ENCODE results near the gene PTH1R.

PTH1R gene

DNA sequence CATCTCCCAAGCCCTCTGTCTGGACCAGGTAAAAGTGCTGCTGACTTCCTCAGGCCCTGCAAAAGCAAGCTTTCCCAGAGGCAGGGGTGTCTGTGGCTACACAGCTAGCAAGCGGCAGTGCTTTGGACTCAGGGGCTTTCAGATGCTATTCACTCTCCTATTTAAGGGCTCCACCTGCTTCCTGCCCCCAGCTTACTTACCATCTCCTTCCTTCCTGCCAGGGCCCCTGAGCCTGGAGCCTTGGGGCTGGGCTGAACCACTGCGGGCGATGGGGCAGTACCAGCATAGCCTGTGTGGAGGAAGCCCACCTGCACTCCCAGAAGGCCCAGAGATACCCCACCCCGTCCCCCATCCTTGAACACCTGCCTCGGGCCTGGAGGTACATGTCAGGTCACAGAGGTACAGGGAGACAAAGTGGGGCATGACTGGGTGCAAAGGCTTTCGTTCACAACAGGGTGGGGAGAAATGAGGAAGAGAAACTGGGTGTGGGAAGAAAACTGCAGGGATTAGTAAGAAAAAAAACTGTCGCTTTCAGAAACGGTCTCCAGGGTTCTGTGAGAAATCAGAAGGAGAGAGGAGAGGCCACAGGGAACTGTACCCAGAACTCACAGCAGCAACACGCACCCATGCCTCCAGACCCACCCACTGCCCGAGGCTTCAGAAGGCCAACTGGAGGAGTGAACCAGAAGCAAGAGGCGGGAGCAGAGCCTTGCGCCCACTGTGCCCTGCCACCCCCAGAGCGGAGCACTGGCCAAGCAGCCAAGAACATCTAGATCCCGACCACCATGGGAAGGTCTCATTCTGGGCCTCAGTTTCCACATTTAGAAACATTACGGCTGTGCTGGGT is 49.6 kb downstream of the PTH1R start:
- Mint-ChIP-seq H3K9me3 (peaks cover 7% of the 10 kb centered on the region), H3K27ac (peak overlapping the region; percentile 86), H3K27me3 (no peaks in the 10 kb centered on the region), H3K36me3 (peaks cover 53% of the 10 kb centered on the region), H3K4me1 (peaks cover 82% of the 10 kb centered on the region), H3K4me3 (peak overlapping the region; percentile 73)
- ATAC-seq, result peak; percentile 87

DNA sequence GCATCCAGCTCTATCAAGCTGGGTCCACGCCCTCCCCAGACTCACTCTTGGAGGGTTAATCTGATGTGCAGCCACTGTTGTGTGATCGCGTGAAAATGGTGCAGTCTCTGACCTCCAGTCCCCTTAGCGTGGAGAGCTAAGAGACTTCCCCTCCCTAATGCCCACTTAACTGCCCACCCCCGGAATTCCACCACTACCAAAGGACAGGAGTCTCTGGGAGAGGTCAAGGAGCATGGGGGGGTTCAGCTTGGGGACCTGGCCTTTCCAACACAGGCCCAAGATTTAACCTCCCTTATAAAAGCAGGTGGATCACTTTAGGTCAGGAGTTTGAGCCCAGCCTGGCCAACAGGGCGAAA is 50.2 kb downstream of the PTH1R start:
- peaks cover 7% of the 10 kb centered on the region for H3K9me3 Mint-ChIP-seq
- peaks cover 50% of the 10 kb centered on the region for H3K36me3 Mint-ChIP-seq
- H3K4me3 Mint-ChIP-seq, result peak overlapping the region; percentile 73
- H3K4me1 Mint-ChIP-seq, result peaks cover 88% of the 10 kb centered on the region
- H3K27me3 Mint-ChIP-seq, result no peaks in the 10 kb centered on the region
- peak; percentile 11 for ATAC-seq
- peak overlapping the region; percentile 86 for H3K27ac Mint-ChIP-seq

DNA sequence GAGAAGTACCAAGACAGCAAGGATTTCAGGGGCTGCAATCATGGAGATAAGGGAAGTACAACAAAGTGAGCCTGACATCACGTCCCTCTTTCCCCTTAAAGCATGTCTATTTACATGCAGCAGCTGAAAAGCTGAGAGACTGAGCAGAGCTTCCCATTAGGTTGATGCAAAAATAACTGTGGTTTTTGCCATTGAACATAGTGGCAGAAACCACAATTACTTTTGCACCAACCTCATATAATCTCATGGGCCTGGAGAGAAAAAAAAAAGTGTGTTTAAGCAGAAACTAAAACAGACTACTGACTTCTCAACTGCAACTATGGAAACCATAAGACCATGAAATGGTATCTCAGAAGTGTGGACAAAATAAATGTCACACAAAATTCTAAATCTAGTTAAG is 50.8 kb downstream of the PTH1R start:
- Mint-ChIP-seq H3K27ac (peak overlapping the region; percentile 86), H3K4me3 (peak overlapping the region; percentile 46), H3K36me3 (peaks cover 44% of the 10 kb centered on the region), H3K9me3 (peaks cover 7% of the 10 kb centered on the region), H3K4me1 (peaks cover 90% of the 10 kb centered on the region), H3K27me3 (no peaks in the 10 kb centered on the region)
- ATAC-seq, result peak; percentile 3

DNA sequence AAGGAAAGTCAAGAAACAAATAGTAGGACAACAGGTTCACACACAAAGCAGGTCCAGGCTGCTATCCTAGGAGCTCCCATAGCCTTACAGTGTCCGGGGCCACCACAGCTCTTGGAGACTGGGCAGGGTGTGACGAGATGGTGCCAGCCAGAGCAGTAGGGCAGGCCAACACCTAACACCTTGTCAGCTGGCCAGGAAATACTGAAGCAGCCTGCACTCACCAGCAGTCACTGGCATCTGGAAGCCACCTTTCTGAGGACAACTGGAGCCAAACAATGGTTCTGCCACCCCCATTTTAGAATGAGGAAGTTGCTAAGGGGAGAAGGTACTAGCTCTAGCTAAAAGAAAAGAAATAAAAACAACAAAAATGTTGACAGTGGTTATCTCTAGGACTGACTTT is 51.8 kb downstream of the PTH1R start:
- Mint-ChIP-seq H3K9me3 (peaks cover 7% of the 10 kb centered on the region), H3K4me1 (peaks cover 93% of the 10 kb centered on the region), H3K4me3 (peak overlapping the region; percentile 11), H3K27ac (peak overlapping the region; percentile 86), H3K36me3 (peaks cover 34% of the 10 kb centered on the region), H3K27me3 (no peaks in the 10 kb centered on the region)
- ATAC-seq, result no peak

DNA sequence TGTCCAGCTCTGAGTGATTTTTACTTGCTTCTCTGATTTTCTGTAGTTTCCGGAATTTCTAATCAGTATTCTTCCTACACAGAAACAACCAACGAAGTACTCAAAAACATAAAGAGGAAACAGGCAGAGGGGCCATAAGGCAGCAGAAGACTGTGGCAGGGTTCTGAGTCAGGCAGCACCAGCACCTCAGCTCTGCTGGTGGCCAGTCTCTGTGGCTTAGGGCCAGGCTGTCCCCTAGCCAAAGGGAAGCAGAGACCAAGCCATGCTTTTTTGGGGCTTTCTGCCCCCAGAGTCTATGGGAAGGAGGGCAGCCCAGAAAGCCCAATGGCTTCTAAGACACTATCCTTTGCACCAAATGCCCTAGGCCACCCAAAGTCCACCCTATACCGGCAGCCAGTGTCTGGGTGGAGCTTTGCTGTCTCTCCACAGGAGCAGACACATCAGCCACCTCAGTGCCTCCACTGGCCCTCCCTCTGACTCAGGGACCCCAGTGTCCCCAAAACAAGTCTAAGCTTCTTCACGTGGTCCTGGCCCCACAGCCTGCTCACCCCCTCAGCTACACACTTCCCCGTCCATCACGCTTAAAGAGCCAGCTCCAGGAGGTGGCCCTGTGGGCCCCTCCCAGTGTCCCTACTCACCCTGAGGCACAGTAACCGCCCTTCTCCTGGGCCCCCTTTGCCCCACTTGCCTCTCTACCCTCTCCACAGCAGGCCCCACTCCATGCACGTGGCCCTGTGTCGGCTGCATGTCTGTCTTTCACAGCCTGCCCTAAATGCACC is 52.8 kb downstream of the PTH1R start:
- H3K36me3 Mint-ChIP-seq, result peaks cover 34% of the 10 kb centered on the region
- H3K4me1 Mint-ChIP-seq, result peaks cover 98% of the 10 kb centered on the region
- H3K9me3 Mint-ChIP-seq, result peaks cover 7% of the 10 kb centered on the region
- peak overlapping the region; percentile 86 for H3K27ac Mint-ChIP-seq
- no peak for ATAC-seq
- H3K27me3 Mint-ChIP-seq, result no peaks in the 10 kb centered on the region
- peak overlapping the region; percentile 7 for H3K4me3 Mint-ChIP-seq

DNA sequence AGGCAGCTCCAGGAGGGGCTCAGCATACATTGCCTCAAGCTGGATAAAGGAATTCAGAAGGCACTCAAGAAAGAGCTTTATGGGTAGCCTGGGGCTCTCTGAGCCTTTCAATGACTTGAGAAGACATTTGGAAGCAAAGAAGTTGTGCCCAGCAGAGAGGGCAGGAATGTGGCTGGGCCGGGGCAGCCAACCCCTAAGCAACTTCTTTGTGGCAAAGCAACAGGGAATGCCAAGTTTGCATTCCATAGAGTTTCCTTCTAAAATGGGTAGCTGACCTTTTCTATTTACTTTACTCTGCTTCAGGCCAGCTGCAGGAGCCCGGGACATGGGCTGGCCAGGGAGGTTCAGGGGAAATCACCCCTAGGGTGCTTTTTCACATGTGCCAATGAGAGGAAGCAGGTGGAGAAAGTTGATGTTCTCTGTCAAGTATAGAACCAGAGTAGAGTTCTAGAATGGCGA is 53.5 kb downstream of the PTH1R start:
- Mint-ChIP-seq H3K9me3 (peaks cover 7% of the 10 kb centered on the region), H3K27ac (peak overlapping the region; percentile 86), H3K36me3 (peaks cover 34% of the 10 kb centered on the region), H3K4me3 (peak overlapping the region; percentile 7), H3K27me3 (no peaks in the 10 kb centered on the region), H3K4me1 (peaks cover 98% of the 10 kb centered on the region)
- ATAC-seq, result no peak

DNA sequence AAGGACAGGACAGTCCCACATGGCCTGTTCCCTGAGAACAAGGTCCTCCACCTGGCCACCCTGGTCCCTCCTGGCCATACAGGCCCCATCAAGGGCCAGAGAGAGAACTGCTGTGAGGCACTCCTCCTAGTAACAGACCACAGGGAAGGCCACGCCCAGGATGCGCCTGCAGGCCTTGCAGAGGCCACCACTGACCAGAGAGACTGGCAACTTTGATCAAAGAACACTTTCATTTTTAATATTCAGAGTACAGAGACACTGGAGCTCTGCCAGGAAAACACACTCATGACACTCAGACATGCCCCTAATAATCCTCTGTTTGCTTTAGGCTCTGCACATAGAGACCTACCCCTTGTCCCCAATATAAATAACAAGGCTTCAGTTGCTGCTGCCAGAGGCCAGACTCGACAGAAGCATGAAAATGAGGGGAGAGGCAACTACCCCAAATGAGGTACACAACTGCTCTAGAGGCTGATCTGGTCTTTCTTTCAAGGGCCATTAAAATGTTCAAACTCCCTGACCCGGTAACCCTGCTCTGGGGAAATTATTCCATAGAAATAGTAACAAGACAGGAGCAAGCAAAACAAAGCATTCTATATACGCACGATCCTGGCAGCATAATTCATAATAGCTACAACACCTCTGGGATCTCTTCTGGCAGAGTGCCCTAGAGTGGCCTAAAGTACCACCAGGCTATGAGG is 54.3 kb downstream of the PTH1R start:
- Mint-ChIP-seq H3K4me1 (peaks cover 98% of the 10 kb centered on the region), H3K4me3 (peak overlapping the region; percentile 47), H3K27me3 (no peaks in the 10 kb centered on the region), H3K36me3 (peaks cover 40% of the 10 kb centered on the region), H3K27ac (peak overlapping the region; percentile 86), H3K9me3 (peaks cover 7% of the 10 kb centered on the region)
- no peak for ATAC-seq

DNA sequence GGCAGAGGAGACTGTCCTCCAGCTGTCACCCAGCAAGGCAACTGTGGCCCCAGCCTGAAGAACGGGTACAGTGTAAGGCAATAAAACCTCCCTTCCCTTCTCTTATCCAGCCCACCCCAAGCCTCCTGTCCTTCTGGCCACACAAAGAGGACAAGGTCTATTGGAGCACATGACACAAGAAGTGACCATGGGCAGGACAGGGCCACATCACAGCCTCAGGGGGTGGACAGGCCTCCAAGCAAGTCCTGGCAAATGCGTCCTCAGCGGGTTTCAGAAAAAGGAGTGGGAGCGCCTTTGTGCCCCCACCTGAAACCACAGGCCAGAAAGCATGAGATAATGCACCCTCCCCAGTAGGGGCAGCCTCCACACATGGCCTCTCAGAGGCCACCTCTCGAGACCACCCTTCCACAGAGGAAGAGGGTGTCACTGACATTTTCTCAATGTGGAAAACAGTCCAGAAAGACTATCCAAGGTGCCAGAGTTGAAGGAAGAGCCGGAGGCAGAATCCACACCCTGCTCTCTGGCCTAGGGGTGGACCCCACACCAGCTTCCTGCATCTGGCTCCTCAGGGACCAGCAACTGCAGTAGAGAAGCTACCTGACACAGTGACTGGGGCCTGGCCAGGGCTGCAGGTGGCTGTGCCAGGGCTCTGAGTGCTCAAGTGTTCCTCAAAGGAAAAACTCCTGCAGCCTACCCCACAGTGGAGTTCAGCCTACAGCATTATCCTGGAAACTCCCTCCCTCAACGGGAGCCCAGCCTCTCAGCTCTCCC is 55.1 kb downstream of the PTH1R start:
- Mint-ChIP-seq H3K4me3 (no peak overlapping the region), H3K9me3 (peaks cover 7% of the 10 kb centered on the region), H3K27me3 (no peaks in the 10 kb centered on the region), H3K4me1 (peaks cover 94% of the 10 kb centered on the region), H3K27ac (peak overlapping the region; percentile 86), H3K36me3 (peaks cover 43% of the 10 kb centered on the region)
- no peak for ATAC-seq

DNA sequence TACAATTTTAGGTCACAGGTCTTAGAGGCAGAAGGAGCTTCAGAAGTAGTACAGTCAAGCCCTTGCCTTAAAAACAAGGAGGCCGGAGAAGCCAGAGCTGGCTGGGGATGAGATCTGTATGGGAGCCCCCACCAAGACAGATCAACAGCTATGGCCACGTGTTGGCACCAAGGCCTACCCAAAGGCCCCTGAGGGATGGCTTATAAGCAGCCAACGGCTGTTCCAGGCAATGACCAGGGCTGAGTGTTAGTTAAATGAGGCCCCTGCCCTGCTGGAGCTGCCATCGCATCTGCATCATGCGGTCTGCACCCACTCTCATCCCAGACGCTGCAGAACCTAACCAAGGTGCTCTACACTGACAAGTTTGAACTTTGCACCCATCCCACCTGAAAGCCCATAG is 55.7 kb downstream of the PTH1R start:
- peaks cover 7% of the 10 kb centered on the region for H3K9me3 Mint-ChIP-seq
- H3K27me3 Mint-ChIP-seq, result no peaks in the 10 kb centered on the region
- peaks cover 46% of the 10 kb centered on the region for H3K36me3 Mint-ChIP-seq
- ATAC-seq, result no peak
- H3K4me1 Mint-ChIP-seq, result peaks cover 95% of the 10 kb centered on the region
- H3K4me3 Mint-ChIP-seq, result no peak overlapping the region
- H3K27ac Mint-ChIP-seq, result peak overlapping the region; percentile 86

DNA sequence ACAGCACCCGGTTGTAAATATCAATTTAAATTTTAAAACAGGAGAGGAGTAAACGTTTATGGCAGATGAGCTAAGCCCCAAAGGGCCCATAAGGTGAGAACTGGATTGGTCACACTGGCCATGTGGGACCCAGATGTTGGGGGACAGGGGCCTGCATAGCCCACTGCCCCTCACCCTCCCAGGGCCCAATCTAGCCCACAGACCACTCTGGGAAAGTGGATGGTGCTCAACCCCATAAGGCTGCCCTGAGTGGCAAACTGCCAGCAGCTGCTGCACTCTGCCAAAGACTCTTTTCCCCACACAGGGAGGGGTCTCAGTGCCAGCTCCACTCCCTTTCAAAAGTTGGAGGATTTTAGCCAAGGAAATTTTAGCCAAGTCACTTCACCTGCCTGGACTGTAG is 56.6 kb downstream of the PTH1R start:
- Mint-ChIP-seq H3K36me3 (peaks cover 44% of the 10 kb centered on the region), H3K4me3 (no peak overlapping the region), H3K4me1 (peaks cover 94% of the 10 kb centered on the region), H3K9me3 (peaks cover 2% of the 10 kb centered on the region), H3K27ac (peak overlapping the region; percentile 86), H3K27me3 (no peaks in the 10 kb centered on the region)
- no peak for ATAC-seq

DNA sequence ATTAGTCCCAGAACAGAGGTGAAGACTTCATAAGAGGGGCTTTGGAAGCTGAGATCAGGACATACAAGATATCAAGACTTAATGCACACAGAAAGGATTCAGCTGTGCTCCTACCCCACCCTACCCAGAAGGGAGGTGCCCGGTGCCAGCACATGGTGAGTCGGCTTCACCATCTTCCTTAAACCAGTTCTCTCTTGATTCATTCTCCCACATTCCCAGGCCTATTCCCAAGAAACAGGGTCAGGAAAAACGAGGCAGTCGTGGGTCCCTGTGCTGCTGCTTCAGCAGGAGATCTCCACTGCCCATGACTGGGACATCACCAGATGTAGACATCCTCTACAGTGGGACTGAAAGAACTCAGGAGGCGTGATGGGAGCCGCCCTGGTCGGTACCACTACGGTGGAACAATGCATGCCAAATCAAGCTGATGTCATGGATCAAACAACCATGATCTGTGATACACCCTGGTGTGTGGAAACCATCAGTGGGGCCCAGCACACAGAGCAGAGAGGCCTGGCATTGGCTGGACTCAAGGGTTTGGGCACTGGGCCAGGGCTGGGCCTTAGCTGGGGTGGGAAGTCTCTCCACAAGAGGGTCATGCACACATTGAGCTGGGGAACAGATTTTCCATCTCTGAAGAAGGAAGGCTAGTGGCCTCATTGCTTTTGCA is 57.1 kb downstream of the PTH1R start:
- no peaks in the 10 kb centered on the region for H3K27me3 Mint-ChIP-seq
- H3K9me3 Mint-ChIP-seq, result no peaks in the 10 kb centered on the region
- H3K27ac Mint-ChIP-seq, result peak overlapping the region; percentile 86
- peaks cover 94% of the 10 kb centered on the region for H3K4me1 Mint-ChIP-seq
- H3K36me3 Mint-ChIP-seq, result peaks cover 44% of the 10 kb centered on the region
- H3K4me3 Mint-ChIP-seq, result no peak overlapping the region
- no peak for ATAC-seq

DNA sequence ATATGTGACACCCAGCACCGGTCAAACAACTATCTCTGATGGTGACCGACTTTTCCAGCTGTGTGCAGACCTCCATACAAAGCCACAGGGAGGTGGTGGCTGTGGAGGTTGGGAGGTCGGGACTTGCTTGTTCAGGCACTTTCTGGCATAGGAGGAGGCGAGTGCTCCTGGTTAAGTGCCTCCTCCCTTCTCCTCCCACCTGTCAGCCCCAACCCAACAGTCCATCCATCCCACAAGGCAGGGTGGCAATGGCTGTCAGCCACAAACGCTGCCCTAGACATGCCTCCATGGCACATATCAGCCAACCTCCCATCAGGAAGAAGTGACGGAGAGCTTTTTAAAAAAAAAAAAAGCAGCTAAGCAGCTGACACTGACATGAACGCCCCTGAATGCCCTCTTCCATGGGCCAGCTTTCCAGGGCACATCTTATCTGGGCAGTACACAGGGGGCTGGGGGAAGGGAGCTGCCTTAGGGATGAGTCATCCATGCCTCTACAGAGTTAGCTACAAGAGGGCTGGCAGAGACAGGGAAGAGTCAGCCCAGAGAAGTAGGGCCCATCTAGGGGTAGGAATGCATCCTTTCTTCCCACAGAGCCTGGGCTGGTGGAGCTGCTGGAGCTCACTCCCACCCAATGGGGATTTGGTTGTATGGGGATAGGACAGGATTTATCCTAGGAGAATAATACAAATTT is 57.8 kb downstream of the PTH1R start:
- Mint-ChIP-seq H3K4me3 (no peak overlapping the region), H3K4me1 (peaks cover 94% of the 10 kb centered on the region), H3K27ac (peak overlapping the region; percentile 86), H3K9me3 (no peaks in the 10 kb centered on the region), H3K27me3 (no peaks in the 10 kb centered on the region), H3K36me3 (peaks cover 48% of the 10 kb centered on the region)
- no peak for ATAC-seq

DNA sequence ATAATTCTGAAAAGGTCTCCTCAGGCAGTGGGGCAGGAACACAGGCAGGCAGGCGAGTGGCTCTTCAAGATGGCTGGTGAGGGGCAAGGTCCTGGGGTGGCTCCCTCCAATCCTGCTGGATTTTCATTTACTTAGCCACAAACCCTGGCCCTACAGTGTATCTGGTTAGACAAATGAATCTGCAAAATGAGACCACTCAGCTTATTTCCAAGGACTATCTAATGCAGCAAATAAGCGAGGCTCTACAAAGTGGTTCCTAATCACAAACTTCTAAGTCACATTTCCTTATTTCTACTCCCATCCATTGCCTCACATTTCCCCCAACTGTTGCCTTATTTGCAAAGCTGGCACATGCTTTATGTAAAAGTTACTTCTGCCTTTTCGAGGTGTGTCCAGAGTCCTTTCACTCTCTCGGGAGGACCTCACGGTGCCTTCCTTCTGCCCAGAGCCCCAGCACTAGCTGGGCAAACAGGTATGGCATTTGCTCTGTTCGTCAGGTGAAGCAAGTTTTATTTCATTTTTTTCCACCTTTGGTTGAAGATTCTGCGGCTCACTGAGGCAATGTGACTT is 58.6 kb downstream of the PTH1R start:
- Mint-ChIP-seq H3K27me3 (no peaks in the 10 kb centered on the region), H3K9me3 (no peaks in the 10 kb centered on the region), H3K36me3 (peaks cover 49% of the 10 kb centered on the region), H3K4me1 (peaks cover 93% of the 10 kb centered on the region), H3K4me3 (no peak overlapping the region), H3K27ac (peak overlapping the region; percentile 86)
- ATAC-seq, result no peak
